ENCODE data around the gene INTS7.
"Not testable (repeated sequence)": the region's sequence is repeated elsewhere in the genome, so short reads cannot be mapped to it uniquely, and the experiment has no call there.

INTS7 gene

GRCh38 chr1:211929683-211930082 is 105.7 kb downstream of the INTS7 start:
- no peak for DNase-seq

- DNase-seq, result peak; percentile 69
Observed at GRCh38 chr1:211928993-211929637, 106.2 kb downstream of the INTS7 start.

GRCh38 chr1:211928290-211928801 is 107.0 kb downstream of the INTS7 start:
- no peak for DNase-seq

DNA sequence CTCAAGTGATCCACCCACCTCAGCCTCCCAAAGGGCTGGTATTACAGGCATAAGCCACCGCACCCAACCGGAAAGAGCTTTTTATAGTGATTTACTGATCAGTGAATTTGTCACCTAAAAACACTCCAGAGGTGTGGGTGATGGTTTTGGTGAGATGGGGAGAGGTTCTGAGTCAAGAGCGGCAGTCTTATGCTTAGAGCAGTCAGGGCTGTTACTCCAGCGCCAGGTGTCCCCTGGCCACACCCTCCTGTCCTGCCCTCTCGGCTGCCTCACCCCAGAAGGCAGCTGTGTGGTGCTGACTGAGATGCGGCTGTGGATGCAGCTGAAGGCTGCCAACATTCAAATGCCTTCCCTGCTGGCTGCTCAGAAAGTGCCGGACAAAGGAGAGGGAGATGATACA is 110.3 kb downstream of the INTS7 start:
- peak; percentile 82 for DNase-seq

DNA sequence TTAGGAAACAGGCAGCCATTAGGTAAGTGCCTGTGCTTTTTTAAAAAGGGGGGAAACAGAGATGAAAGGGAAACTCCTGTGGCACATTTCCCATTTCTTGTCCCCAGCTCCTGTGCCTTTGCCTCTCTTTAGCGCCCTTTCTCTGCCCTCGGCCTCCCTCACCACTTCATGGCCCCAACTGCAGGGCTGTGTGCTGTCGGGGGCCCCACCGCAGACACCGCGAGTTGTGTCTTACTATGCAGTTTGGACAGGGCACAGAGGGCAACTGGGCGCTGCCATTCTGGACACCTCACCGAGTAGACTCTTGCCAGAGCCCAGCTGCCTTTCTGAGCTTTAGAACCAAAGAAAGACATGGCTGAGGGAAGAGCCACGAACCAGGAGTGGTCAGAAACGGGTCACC is 111.1 kb downstream of the INTS7 start:
- no peak for DNase-seq

DNA sequence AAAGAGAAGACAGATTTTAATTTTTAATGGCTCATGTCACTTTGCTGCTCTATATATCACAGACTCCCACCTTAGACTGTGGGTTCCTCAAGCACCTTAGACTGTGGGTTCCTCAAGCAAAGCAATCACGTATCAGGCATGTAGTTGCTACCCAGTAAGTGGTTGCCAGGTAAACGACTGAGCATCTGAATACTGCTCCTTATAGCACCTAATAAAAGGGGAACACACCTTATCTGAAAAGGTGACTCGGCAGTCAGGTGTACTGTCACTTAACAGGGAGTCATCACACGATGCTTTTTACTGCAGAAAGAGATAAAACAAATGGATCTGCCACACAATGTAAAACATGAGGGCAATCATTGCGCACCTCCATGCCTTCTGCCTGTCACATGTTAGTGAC is 112.3 kb downstream of the INTS7 start:
- DNase-seq, result no peak

GRCh38 chr1:211921579-211922095 is 113.7 kb downstream of the INTS7 start:
- DNase-seq, result no peak

- no peak for DNase-seq
Observed at GRCh38 chr1:211920602-211921226, 114.6 kb downstream of the INTS7 start.

DNA sequence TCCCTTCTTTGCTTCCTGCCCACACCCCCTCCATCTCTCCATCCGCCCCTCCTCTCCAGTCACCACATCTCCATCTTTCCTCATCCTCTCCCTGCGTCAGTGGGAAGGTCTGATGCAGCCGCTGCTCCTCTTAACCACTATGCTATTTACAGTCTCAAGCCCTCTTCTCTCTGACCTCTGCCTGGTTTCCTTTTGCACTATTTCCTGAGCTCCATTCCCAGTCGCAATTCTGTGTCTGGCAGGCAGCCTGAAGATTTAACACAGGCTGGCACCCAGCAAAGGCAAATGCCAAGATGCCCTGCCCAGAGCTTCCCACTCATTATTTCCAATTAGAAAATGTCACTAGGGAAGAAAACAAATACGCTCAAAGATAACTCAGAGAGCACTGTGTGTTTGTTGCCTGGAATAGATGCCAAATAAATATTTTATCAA is 115.2 kb downstream of the INTS7 start:
- DNase-seq, result no peak

DNA sequence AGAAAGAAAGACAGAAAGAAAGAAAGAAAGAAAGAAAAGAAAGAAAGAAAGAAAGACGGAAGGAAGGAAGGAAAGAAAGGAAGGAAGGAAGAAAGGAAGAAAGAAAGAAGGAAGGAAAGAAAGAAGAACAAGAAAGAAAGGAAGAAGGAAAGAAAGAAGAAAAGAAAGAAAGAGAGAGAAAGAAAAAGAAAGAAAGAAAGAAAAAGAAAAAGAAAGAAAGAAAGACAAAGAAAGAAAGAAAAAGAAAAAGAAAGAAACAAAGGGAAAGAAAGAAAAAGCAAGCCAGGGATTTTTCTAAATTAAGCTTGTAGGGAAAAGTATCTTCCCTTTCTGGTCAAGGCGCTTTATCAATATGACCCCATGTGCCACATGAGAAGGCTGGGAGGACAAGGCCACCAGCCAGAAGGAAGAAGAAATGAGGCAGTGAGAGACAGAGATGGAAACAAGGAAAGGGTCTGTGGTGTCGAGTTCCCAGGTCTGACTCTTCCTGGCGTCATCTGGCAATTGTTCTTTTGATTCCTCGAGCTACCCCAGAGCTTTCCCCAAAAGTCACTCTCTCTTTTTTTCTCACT is 116.4 kb downstream of the INTS7 start:
- DNase-seq, result no peak

DNA sequence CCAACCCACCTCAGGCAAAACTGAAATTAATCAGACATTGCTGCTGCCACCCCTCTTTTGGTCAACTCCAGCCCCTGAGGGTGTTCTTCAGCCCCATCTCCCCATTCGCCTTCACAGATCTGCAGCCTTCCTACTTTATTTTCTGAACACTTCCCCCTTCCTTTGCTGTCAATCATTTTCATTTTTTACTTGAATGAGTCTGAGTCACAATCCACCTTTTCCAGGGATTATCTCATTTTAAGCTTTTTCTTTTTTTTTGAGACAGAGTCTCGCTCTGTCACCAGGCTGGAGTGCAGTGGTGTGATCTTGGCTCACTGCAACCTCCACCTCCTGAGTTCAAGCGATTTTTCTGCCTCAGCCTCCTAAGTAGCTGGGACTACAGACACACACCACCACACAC is 118.9 kb downstream of the INTS7 start:
- DNase-seq, result not testable (repeated sequence)

- no peak for DNase-seq
Observed at GRCh38 chr1:211915924-211916323, 119.4 kb downstream of the INTS7 start.

DNA sequence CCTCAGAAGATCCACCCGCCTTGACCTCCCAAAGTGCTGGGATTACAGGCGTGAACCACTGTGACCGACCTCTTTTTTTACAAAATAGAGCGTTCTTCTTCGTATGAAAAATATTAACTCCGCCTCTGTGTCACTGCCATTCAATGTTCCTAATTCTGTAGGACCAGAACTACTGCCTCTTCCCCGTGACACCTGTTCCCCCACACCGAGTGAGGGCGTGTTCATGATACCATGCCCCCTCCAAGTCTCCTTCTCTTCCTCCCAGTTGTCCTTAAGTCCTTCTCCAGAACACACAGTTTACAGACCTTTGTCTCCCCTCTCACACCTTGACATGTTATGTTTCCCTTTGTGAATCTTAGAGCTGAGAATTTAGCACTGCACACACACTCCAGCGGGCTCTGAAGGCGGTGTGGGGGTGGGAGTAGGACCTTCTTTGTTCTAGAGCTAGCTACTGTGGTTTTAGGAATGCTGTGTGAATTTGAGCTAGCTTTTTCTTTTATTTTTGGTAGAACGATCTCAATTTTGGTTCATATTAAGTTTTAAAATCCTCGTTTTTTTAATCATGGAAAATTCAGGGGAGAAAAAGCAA is 122.4 kb downstream of the INTS7 start:
- no peak for DNase-seq

- DNase-seq, result no peak
Observed at GRCh38 chr1:211912038-211912437, 123.3 kb downstream of the INTS7 start.

DNA sequence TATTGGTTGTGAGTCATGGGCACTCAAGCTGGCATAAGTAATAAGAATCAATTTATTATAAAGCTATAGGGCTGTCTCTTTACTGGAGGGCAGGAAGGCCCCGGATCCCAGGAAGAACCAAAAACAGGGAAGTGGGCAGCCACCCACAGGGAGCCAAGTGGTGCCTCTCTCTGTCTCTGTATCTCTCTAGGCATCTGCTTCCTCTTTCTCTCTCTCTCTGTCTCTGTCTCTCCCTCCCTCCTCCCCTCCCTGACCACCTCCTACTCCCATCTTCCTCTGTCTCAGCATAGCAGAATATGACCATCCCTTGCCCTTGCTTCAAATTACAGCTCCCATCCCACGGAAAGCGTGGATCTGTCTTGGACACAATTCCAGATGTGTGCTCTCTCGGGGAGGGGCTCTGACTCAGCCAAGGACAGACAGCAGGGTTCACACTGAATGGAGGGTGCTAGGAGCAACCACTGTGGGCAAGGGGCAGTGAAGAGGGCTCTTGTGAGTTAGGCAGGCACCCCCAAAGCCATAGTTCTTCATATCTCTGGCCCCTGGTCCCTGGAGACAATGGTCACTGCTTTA is 124.4 kb downstream of the INTS7 start:
- no peak for DNase-seq

DNA sequence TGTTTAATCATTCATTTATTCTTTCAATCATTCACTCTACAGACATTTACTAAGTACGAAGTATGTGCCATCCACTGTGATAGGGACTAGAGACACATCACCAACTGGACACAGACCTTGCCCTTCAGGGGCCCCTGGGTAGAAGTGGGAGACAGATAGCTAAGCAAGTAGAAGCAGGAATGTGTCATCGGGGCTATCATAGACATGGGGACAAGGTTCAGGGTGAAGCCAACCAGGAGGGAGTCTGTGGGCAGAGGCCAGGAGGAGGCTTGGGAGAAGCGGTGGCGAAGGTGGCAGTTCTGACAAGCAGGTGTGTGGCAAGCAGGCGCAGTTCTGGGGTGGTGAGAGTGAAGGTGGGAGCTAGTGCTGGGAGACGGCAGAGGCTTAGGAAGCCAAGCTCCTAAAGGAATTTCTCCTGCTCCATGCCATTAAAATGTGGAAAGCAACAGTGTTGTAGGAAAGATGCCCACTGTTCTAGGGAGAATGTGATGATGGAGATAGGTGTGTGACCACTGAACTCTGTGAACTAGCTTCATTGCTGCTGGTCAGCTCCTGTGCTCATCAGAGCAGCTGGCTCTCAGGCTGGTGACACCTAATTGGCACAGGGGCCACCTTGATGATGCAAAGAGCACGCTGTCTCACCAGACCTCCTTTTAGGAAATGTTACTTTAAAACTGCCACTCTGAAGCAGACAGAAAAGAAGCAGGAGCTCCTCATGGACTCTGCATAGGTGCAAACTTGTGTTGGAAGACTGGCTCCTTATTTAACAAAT is 125.1 kb downstream of the INTS7 start:
- DNase-seq, result no peak

DNA sequence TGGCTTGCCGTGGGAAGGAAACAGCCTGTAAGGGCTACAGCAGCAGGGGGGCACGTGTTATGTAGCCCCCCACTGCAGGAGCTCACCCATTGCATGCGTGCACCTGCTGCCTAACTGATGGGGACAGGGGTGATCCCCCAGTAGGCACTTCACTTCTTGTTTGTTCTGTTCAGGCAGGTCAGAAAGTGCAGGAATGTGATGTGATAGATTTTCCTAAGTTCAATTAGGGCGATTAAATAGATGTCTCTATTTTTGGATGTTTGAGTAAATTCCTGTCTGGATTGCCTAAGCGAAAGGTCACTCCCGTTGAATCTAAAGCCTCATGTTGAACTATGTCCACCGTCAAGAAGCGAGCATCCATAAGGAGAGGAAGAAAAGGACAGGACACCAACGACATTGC is 126.0 kb downstream of the INTS7 start:
- no peak for DNase-seq

DNA sequence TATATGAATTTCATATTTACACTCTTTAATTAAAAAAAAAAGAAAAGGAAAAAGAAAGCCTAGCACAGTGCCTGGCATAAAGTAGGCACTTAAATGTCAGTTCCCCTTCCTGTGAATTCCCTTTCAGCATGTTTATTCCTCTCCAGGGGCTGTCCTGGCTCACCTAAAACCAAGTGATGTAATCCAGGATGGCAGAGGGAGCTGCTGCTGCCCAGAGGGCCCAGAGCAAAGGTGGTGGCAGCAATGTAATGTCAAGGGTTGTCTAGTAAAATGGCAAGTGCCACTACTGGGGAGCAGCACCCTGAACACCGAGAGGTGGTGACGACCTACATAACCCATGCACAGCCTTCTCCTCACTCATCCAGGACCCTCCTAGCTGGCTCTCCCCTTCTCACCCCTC is 126.4 kb downstream of the INTS7 start:
- no peak for DNase-seq

DNA sequence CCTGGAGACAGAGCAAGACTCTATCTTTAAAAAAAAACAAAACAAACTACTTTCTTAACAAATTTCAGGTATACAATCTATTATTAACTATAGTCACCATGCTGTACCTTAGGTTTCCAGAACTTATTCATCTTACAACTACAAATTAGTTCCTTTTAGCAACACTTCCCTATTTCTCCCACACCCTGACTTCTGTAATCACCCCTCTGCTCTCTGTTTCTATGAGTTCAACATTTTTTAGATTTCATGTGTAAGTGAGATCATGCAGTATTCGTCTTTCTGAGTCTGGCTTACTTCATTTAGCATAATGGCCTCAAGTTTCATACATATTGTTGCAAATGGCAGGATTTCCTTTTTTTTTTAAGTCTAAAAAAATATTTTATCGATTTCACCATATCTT is 126.9 kb downstream of the INTS7 start:
- DNase-seq, result no peak

- no peak for DNase-seq
Observed at GRCh38 chr1:211903490-211904245, 131.7 kb downstream of the INTS7 start.

- no peak for DNase-seq
Observed at GRCh38 chr1:211902624-211903291, 132.6 kb downstream of the INTS7 start.
